ENCODE measurements around the gene ARID3A. TPM values are rescaled to one million over a fixed set of nuclear protein-coding genes. Genes with fewer than 3 reads are reported as not detected.
"Not testable (repeated sequence)": the region's sequence is repeated elsewhere in the genome, so short reads cannot be mapped to it uniquely, and the experiment has no call there.

ARID3A gene
- total RNA-seq, 4 donors from 2014 or later: 1.8 to 9.4 (median 5.6) TPM

- no peak overlapping the region for H3K4me3 ChIP-seq (ENCODE audit: low read depth, poor library complexity, severe bottlenecking)
- intact Hi-C loops (cut with DNase I; ENCODE audit: low total_unique reads): no loop called here
- WGBS, 2 donors: 90 to 92% methylated on average over 63 to 64 of the region's 64 CpGs
- DNase-seq (ENCODE audit: low spot score in 2 of 2): no peak
- no peak for TF ChIP-seq POLR2A (IDR thresholded peaks at IDR 0.05)
- no peak for TF ChIP-seq CTCF (IDR thresholded peaks at IDR 0.05)
Measured at GRCh38 chr19:885536-886224, 40.2 kb upstream of the ARID3A start.

GRCh38 chr19:887072-887471, 38.8 kb upstream of the ARID3A start:
- TF ChIP-seq POLR2A (IDR thresholded peaks at IDR 0.05): no peak
- DNase-seq (ENCODE audit: low spot score in 2 of 2): no peak
- H3K4me3 ChIP-seq (ENCODE audit: low read depth, poor library complexity, severe bottlenecking): no peak overlapping the region
- intact Hi-C loops (cut with DNase I; ENCODE audit: low total_unique reads): no loop called here
- WGBS, 2 donors: 83 to 88% methylated on average over 16 of the region's 16 CpGs

- intact Hi-C loops (cut with DNase I; ENCODE audit: low total_unique reads): no loop called here
- no peak for DNase-seq (ENCODE audit: low spot score in 2 of 2)
- 93 to 94% methylated on average over 10 of the region's 10 CpGs for WGBS, 2 donors
- TF ChIP-seq POLR2A (IDR thresholded peaks at IDR 0.05) (no peak), CTCF (IDR thresholded peaks at IDR 0.05) (no peak)
- no peak overlapping the region for H3K4me3 ChIP-seq (ENCODE audit: low read depth, poor library complexity, severe bottlenecking)
Measured at GRCh38 chr19:887599-887998, 38.2 kb upstream of the ARID3A start.

- TF ChIP-seq POLR2A (IDR thresholded peaks at IDR 0.05) (no peak), CTCF (IDR thresholded peaks at IDR 0.05) (no peak)
- intact Hi-C loops (cut with DNase I; ENCODE audit: low total_unique reads): no loop called here
- WGBS, 2 donors: 91 to 92% methylated on average over 30 of the region's 30 CpGs
- no peak overlapping the region for H3K4me3 ChIP-seq (ENCODE audit: low read depth, poor library complexity, severe bottlenecking)
- no peak for DNase-seq (ENCODE audit: low spot score in 2 of 2)
Measured at GRCh38 chr19:888581-889385, 37.1 kb upstream of the ARID3A start.

GRCh38 chr19:889662-890295, 36.1 kb upstream of the ARID3A start:
- no peak overlapping the region for H3K4me3 ChIP-seq (ENCODE audit: low read depth, poor library complexity, severe bottlenecking)
- TF ChIP-seq POLR2A (IDR thresholded peaks at IDR 0.05) (no peak), CTCF (IDR thresholded peaks at IDR 0.05) (no peak)
- WGBS, 2 donors: 93% methylated on average over 19 to 22 of the region's 26 CpGs
- DNase-seq (ENCODE audit: low spot score in 2 of 2): no peak
- intact Hi-C loops (cut with DNase I; ENCODE audit: low total_unique reads): no loop called here

GRCh38 chr19:890831-891230, 35.0 kb upstream of the ARID3A start:
- WGBS, 2 donors: 84 to 92% methylated on average over 18 of the region's 18 CpGs

GRCh38 chr19:891421-892200, 34.2 kb upstream of the ARID3A start:
- H3K4me3 ChIP-seq (ENCODE audit: low read depth, poor library complexity, severe bottlenecking); DNase-seq (ENCODE audit: low spot score in 2 of 2); intact Hi-C loops (cut with DNase I; ENCODE audit: low total_unique reads): not testable (repeated sequence)
- 61 to 63% methylated on average over 31 to 46 of the region's 50 CpGs for WGBS, 2 donors

More at GRCh38 chr19:890831-891230, 35.0 kb upstream of the ARID3A start:
- no peak for TF ChIP-seq POLR2A (IDR thresholded peaks at IDR 0.05)
- no peak for TF ChIP-seq CTCF (IDR thresholded peaks at IDR 0.05)
- intact Hi-C loops (cut with DNase I; ENCODE audit: low total_unique reads): no loop called here
- no peak overlapping the region for H3K4me3 ChIP-seq (ENCODE audit: low read depth, poor library complexity, severe bottlenecking)
- no peak for DNase-seq (ENCODE audit: low spot score in 2 of 2)
